GM12878 (cell line): Measurements from ENCODE around the gene SNX13. TPM values are rescaled to one million over a fixed set of nuclear protein-coding genes. Genes with fewer than 3 reads are reported as not detected.

Source experiments
- ATAC-seq: fragments of 200-7000 bp; cut with Tn5 transposase; 3 replicates; pipeline ENCODE4 v1.9.1; 2020; ENCODE audit warnings: mild to moderate bottlenecking, moderate library complexity
- BruUV-seq: library from RNA; stranded (reverse); fragments of 400-500 nt; replicated peaks from 2 replicates; lab custom pipeline; 2021; lab: Mats Ljungman, UMichigan
- CTCF ChIA-PET: fragments of 300-600 bp; sonication (Branson Sonifier 250); formaldehyde crosslinking; extraction: SDS; loops from one replicate; lab custom pipeline; 2021; ENCODE audit warnings: inconsistent platforms; lab: Yijun Ruan, JAX
- POLR2A ChIA-PET: fragments of 350-600 bp; formaldehyde crosslinking; extraction: SDS; loops from one replicate; lab custom pipeline; 2021; ENCODE audit warnings: inconsistent platforms; lab: Charles Lee
- RAD21 ChIA-PET: fragments of 300-600 bp; sonication (Branson Sonifier 250); formaldehyde crosslinking; loops from one replicate; lab custom pipeline; 2023; ENCODE audit warnings: antibody characterized with exemption; ENCODE audit not compliant: unreplicated experiment; lab: Charles Lee
- SMC1A ChIA-PET: fragments of 300-600 bp; sonication (Branson Sonifier 250); formaldehyde crosslinking; loops from one replicate; lab custom pipeline; 2023; ENCODE audit not compliant: unreplicated experiment, uncharacterized antibody; lab: Charles Lee
- DNase-seq: peaks from one replicate; pipeline ENCODE4 v3.0.0-alpha.2; 2011; ENCODE audit warnings: low read depth, low spot score
- FAIRE-seq: peaks from 3 replicates; lab custom pipeline; 2011; peaks lifted over from hg19 to GRCh38; lab: Jason Lieb, UNC
- H2AFZ ChIP-seq: 2 replicates; pipeline ENCODE4 v1.6.0; 2011; ENCODE audit warnings: low read depth, low read length, control low read depth; ENCODE audit not compliant: control insufficient read depth
- H3K27ac ChIP-seq: 2 replicates; pipeline ENCODE4 v1.5.1; 2011; ENCODE audit warnings: control low read depth; ENCODE audit not compliant: control insufficient read depth, insufficient read depth
- H3K27me3 ChIP-seq, 2 experiments: replicated peaks in 1 of 2; 2 replicates each; pipeline versions ENCODE4 v1.6.0 to v1.6.1; 2011; ENCODE audit warnings: low read length in 1 of 2; ENCODE audit not compliant: control insufficient read depth in 2 of 2, insufficient read depth in 2 of 2
- H3K36me3 ChIP-seq, 2 experiments: 2 replicates each; pipeline ENCODE4 v1.5.1; 2011; ENCODE audit warnings: low read length in 1 of 2; ENCODE audit not compliant: control insufficient read depth in 2 of 2, insufficient read depth in 2 of 2
- H3K4me1 ChIP-seq: 2 replicates; pipeline ENCODE4 v1.6.1; 2011; ENCODE audit warnings: mild to moderate bottlenecking, low read length, moderate library complexity, mixed read lengths; ENCODE audit not compliant: control insufficient read depth, insufficient read depth
- H3K4me2 ChIP-seq: 2 replicates; pipeline ENCODE4 v1.6.0; 2011; ENCODE audit warnings: control low read depth; ENCODE audit not compliant: control insufficient read depth, insufficient read depth
- H3K4me3 ChIP-seq: fragments of 200-600 bp; sonication (generic); 2 replicates; pipeline ENCODE4 v1.5.1; 2016
- H3K79me2 ChIP-seq: 2 replicates; pipeline ENCODE4 v1.6.0; 2011; ENCODE audit warnings: low read length; ENCODE audit not compliant: control insufficient read depth, insufficient read depth
- H3K9ac ChIP-seq: 2 replicates; pipeline ENCODE4 v1.8.0; 2011; ENCODE audit warnings: low read length, control low read depth, mixed read lengths; ENCODE audit not compliant: control insufficient read depth, insufficient read depth
- H3K9me3 ChIP-seq: replicated peaks from 3 replicates; pipeline ENCODE4 v1.5.1; 2011; ENCODE audit warnings: mild to moderate bottlenecking, low read length; ENCODE audit not compliant: control insufficient read depth, insufficient read depth
- H4K20me1 ChIP-seq: 2 replicates; pipeline ENCODE4 v1.6.0; 2011; ENCODE audit not compliant: control insufficient read depth, insufficient read depth
- BCLAF1 ChIP-seq: fragments of 450-650 bp; IDR thresholded peaks from 2 replicates; pipeline ENCODE4 v1.6.1; 2017; ENCODE audit warnings: antibody characterized with exemption, mild to moderate bottlenecking, moderate library complexity
- CEBPB ChIP-seq, 2 experiments: fragments of 150-350 bp in 1 of 2; IDR thresholded peaks; 2 replicates each; pipeline ENCODE4 v1.6.1; 2012 to 2014; ENCODE audit warnings: low read depth in 2 of 2, low read length in 2 of 2, borderline replicate concordance in 1 of 2, inconsistent platforms in 1 of 2
- DPF2 ChIP-seq: fragments of 450-650 bp; IDR thresholded peaks from 2 replicates; pipeline ENCODE4 v1.6.1; 2017; ENCODE audit warnings: mild to moderate bottlenecking
- GABPA ChIP-seq: IDR thresholded peaks from 2 replicates; pipeline ENCODE4 v1.6.1; 2014; ENCODE audit warnings: antibody characterized with exemption, low read depth, mild to moderate bottlenecking, inconsistent platforms
- MYB ChIP-seq: fragments of 150-350 bp; IDR thresholded peaks from 2 replicates; pipeline ENCODE4 v1.6.1; 2014; ENCODE audit warnings: mild to moderate bottlenecking, low read depth, low read length, borderline replicate concordance
- PKNOX1 ChIP-seq: fragments of 450-650 bp; IDR thresholded peaks from 2 replicates; pipeline ENCODE4 v1.6.1; 2016; ENCODE audit warnings: mild to moderate bottlenecking
- POLR2A ChIP-seq: IDR thresholded peaks from 2 replicates; pipeline ENCODE4 v1.6.1; 2011; ENCODE audit warnings: low read depth, mild to moderate bottlenecking, low read length
- RAD51 ChIP-seq: fragments of 450-650 bp; IDR thresholded peaks from 2 replicates; pipeline ENCODE4 v1.6.1; 2016; ENCODE audit warnings: moderate library complexity, mild to moderate bottlenecking, inconsistent platforms
- RB1 ChIP-seq: fragments of 450-650 bp; formaldehyde crosslinking; IDR thresholded peaks from 2 replicates; pipeline ENCODE4 v1.6.1; 2017; ENCODE audit warnings: mild to moderate bottlenecking, borderline replicate concordance
- SMAD5 ChIP-seq: IDR thresholded peaks from 2 replicates; pipeline ENCODE4 v1.6.1; 2016; ENCODE audit warnings: antibody characterized with exemption, low read depth
- SREBF1 ChIP-seq: IDR thresholded peaks from 2 replicates; pipeline ENCODE4 v1.6.1; 2012; ENCODE audit warnings: mild to moderate bottlenecking, low read length
- SREBF2 ChIP-seq: IDR thresholded peaks from 2 replicates; pipeline ENCODE4 v1.6.1; 2012; ENCODE audit warnings: mild to moderate bottlenecking, low read length
- SUPT20H ChIP-seq: IDR thresholded peaks from 2 replicates; pipeline ENCODE4 v1.6.1; 2011; ENCODE audit warnings: low read depth, mild to moderate bottlenecking, low read length, moderate library complexity, borderline replicate concordance; ENCODE audit not compliant: control insufficient read depth
- TAF1 ChIP-seq: IDR thresholded peaks from 2 replicates; pipeline ENCODE4 v1.6.1; 2011; ENCODE audit warnings: mild to moderate bottlenecking, low read depth, low read length, borderline replicate concordance
- TARDBP ChIP-seq: IDR thresholded peaks from 2 replicates; pipeline ENCODE4 v1.6.1; 2016; ENCODE audit warnings: borderline replicate concordance
- TCF12 ChIP-seq: IDR thresholded peaks from 2 replicates; pipeline ENCODE4 v1.6.1; 2011; ENCODE audit warnings: low read depth, mild to moderate bottlenecking, low read length
- TCF3 ChIP-seq: IDR thresholded peaks from 2 replicates; pipeline ENCODE4 v1.6.1; 2012; ENCODE audit warnings: low read depth, mild to moderate bottlenecking, low read length, borderline replicate concordance; ENCODE audit not compliant: insufficient read depth
- ZNF217 ChIP-seq: fragments of 450-650 bp; IDR thresholded peaks from 2 replicates; pipeline ENCODE4 v1.6.1; 2017; ENCODE audit warnings: antibody characterized with exemption, mild to moderate bottlenecking
- WGBS: methylation state at CpG from one replicate; pipeline ENCODE4 v1.1.6; 2016; ENCODE audit warnings: low lambda C conversion rate; ENCODE audit not compliant: insufficient replicate concordance, insufficient coverage; ENCODE audit errors: missing lambda C conversion rate; 5-methylcytosine and 5-hydroxymethylcytosine counted together
- in situ Hi-C: fragments of 300-500 bp; cut with MboI; formaldehyde crosslinking; loops from 9 replicates; pipeline ENCODE4 v1.14.3; 2018; ENCODE audit warnings: mixed read lengths
- intact Hi-C: fragments of 100-400 bp; cut with micrococcal nuclease; formaldehyde crosslinking; loops from one replicate; pipeline ENCODE4 v1.14.2; 2022; ENCODE audit not compliant: unreplicated experiment
- polyA plus RNA-seq, 11 experiments: library from polyadenylated mRNA; depleted of rRNA in 4 of 11; unstranded in 6 of 11; stranded (reverse) in 5 of 11; fragments of >200 nt; fragmentation: Nextera tagmentation in 4 of 11; fragmentation: Illumina TruSeq in 1 of 11; extraction: Ambion mirVana in 4 of 11; extraction: Trizol in 1 of 11; gene quantifications; 1 replicate in 1 of 11; 2 replicates in 10 of 11; pipeline versions ENCODE4 v1.2.1 to v1.2.3, GENCODE V29; 2011 to 2016; ENCODE audit warnings: inconsistent platforms in 2 of 11, missing spikeins in 2 of 11, low read depth in 1 of 11
- total RNA-seq, 4 experiments: library from RNA; depleted of rRNA in 3 of 4; stranded (reverse); fragments of >200 nt in 3 of 4; fragmentation: Illumina TruSeq in 1 of 4; extraction: Trizol in 1 of 4; gene quantifications; 2 replicates each; pipeline versions ENCODE4 v1.2.1 to v1.2.3, GENCODE V29; 2013 to 2021
- TF ChIP-seq, protein P1 (sequence below): fragments of 450-650 bp; IDR thresholded peaks from 2 replicates; pipeline ENCODE4 v1.6.1; 2017; ENCODE audit warnings: borderline replicate concordance
- TF ChIP-seq, protein P2 (sequence below): IDR thresholded peaks from 2 replicates; pipeline ENCODE4 v1.6.1; 2012; ENCODE audit warnings: low read length, inconsistent platforms

SNX13 gene
- total and polyA plus RNA-seq, 10 of the 15 experiments (the other 5 are each of a cell fraction or from before 2014, with no cell fraction given): 2.2 to 17.1 (median 11.9) TPM

- Histone ChIP-seq H3K79me2 (no peaks in the 10 kb centered on the region), H3K27me3 (no peaks in the 10 kb centered on the region), H3K4me2 (no peak overlapping the region), H4K20me1 (no peaks in the 10 kb centered on the region), H2AFZ (no peak overlapping the region), H3K27ac (no peak overlapping the region), H3K36me3 (no peaks in the 10 kb centered on the region; a peak in 1 of 4 replicates), H3K4me3 (no peak overlapping the region), H3K4me1 (no peaks in the 10 kb centered on the region), H3K9me3 (no peaks in the 10 kb centered on the region; the same call in 1 of the 3 replicates), H3K9ac (no peak overlapping the region)
- no peak for ATAC-seq
- BruUV-seq: no TSS peak
- POLR2A ChIA-PET: no interaction called here
- FAIRE-seq: no peak
- SMC1A ChIA-PET: interaction anchor here (0.7 to 2.5 kb wide), 3 partner anchors 11 to 47 kb away, joined by 3 to 6 read pairs (median 6); no protein-coding TSS in a partner anchor
- no peak for DNase-seq
- WGBS: 85% methylated on average over 4 of the region's 4 CpGs
- TF ChIP-seq ZNF217 (no peak), RB1 (no peak), POLR2A (no peak), CEBPB (IDR thresholded peaks at IDR 0.05; ENCODE audit: borderline replicate concordance in 1 of 2, low read depth in 2 of 2, low read length in 2 of 2) (no peak), MYB (no peak), TCF12 (no peak), DPF2 (no peak), GABPA (no peak), RAD51 (no peak), SREBF2 (no peak), SREBF1 (no peak), SUPT20H (no peak), TARDBP (no peak), TCF3 (no peak), SMAD5 (no peak), TAF1 (no peak), PKNOX1 (no peak), BCLAF1 (no peak)
- TF ChIP-seq, protein P1, sequence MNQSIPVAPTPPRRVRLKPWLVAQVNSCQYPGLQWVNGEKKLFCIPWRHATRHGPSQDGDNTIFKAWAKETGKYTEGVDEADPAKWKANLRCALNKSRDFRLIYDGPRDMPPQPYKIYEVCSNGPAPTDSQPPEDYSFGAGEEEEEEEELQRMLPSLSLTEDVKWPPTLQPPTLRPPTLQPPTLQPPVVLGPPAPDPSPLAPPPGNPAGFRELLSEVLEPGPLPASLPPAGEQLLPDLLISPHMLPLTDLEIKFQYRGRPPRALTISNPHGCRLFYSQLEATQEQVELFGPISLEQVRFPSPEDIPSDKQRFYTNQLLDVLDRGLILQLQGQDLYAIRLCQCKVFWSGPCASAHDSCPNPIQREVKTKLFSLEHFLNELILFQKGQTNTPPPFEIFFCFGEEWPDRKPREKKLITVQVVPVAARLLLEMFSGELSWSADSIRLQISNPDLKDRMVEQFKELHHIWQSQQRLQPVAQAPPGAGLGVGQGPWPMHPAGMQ: no peak
- TF ChIP-seq, protein P2, sequence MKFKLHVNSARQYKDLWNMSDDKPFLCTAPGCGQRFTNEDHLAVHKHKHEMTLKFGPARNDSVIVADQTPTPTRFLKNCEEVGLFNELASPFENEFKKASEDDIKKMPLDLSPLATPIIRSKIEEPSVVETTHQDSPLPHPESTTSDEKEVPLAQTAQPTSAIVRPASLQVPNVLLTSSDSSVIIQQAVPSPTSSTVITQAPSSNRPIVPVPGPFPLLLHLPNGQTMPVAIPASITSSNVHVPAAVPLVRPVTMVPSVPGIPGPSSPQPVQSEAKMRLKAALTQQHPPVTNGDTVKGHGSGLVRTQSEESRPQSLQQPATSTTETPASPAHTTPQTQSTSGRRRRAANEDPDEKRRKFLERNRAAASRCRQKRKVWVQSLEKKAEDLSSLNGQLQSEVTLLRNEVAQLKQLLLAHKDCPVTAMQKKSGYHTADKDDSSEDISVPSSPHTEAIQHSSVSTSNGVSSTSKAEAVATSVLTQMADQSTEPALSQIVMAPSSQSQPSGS: no peak
- in situ Hi-C loops: no loop called here
- RAD21 ChIA-PET: interaction anchor here (1.2 kb wide), 1 partner anchor 9 kb away, joined by 4 read pairs; no protein-coding TSS in a partner anchor
- intact Hi-C loops: no loop called here
- CTCF ChIA-PET: interaction anchor here (1.1 to 1.5 kb wide), 2 partner anchors 19 to 45 kb away, joined by 3 to 4 read pairs; no protein-coding TSS in a partner anchor
Observed at GRCh38 chr7:17815318-17815717, 125.0 kb downstream of the SNX13 start.
